ENCODE data around the gene PBRM1. TPM values are rescaled to one million over a fixed set of nuclear protein-coding genes. Genes with fewer than 3 reads are reported as not detected.
A peak's percentile ranks its signal among the peaks of the same experiment; 100 is the strongest.

PBRM1 gene
- total and polyA plus RNA-seq, 2 donors (not counting 1 experiment from before 2014, with no cell fraction given), result 37.2 to 97.3 TPM

DNA sequence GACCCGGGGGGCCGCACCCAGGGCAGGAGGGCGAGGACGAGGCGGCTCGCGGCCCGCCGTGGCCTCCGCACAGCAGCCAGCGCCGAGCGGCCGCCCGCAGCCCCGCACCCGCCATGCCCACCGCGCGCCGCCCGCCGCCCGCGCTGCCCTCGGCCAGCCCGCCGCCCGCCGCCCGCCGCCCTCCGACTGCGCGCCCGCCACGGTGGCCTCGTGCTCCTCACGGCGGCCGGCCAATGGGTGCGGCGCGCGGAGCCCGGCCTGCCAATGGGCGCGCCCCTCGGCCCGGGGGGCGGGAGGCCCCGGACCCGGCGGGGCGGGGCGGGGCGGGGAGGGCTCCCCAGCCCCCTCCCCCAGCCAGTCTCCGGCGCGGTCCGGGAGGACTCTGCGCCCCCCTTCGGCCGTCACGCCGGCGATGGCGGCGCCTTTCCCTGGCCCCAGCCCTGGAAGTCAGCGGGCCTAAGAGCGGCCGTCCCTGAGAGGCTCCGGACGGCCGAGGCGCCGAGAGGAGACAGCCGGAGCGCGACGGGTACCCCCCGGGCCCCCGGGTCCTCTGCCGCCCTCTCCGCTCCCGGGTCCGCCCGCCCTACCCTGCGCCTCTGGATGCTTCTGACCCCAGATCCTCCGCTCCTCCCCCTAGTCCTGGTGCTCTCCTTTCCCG is 152.0 kb downstream of the PBRM1 start, which contains the start of gene NT5DC2:
TSS of gene NT5DC2 (minus strand) at position 235 of the 658 bp plus-strand sequence. CDS start at position 115, 120 bp downstream.
- H3K9ac ChIP-seq (ENCODE audit: insufficient read depth, low read length), result peak within 1 kb of the TSS; percentile 65
- H3K27me3 ChIP-seq (ENCODE audit: control insufficient read depth, insufficient read depth, low read length), result no peaks in the 10 kb centered on the region
- no peaks in the 10 kb centered on the region for H4K20me1 ChIP-seq (ENCODE audit: control insufficient read depth, extremely low read depth, insufficient read depth, low read length)
- no peak for TF ChIP-seq EZH2 (IDR thresholded peaks at IDR 0.05; ENCODE audit: low read length, missing control alignments)
- TF ChIP-seq, protein P1, sequence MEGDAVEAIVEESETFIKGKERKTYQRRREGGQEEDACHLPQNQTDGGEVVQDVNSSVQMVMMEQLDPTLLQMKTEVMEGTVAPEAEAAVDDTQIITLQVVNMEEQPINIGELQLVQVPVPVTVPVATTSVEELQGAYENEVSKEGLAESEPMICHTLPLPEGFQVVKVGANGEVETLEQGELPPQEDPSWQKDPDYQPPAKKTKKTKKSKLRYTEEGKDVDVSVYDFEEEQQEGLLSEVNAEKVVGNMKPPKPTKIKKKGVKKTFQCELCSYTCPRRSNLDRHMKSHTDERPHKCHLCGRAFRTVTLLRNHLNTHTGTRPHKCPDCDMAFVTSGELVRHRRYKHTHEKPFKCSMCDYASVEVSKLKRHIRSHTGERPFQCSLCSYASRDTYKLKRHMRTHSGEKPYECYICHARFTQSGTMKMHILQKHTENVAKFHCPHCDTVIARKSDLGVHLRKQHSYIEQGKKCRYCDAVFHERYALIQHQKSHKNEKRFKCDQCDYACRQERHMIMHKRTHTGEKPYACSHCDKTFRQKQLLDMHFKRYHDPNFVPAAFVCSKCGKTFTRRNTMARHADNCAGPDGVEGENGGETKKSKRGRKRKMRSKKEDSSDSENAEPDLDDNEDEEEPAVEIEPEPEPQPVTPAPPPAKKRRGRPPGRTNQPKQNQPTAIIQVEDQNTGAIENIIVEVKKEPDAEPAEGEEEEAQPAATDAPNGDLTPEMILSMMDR (conservative IDR thresholded peaks at IDR 0.05 in 1 of 2, IDR thresholded peaks at IDR 0.05 in 1 of 2; ENCODE audit: low read depth in 1 of 2, low read length in 2 of 2), result no peak
- DNase-seq (ENCODE audit: low read depth in 2 of 2), result peak; percentile 64 to 68
- peak within 1 kb of the TSS; percentile 74 for H3K27ac ChIP-seq (ENCODE audit: insufficient read depth, low read length)
- H3K4me3 ChIP-seq (replicated peaks in 1 of 4; ENCODE audit: control extremely low read depth in 1 of 4, insufficient read depth in 1 of 4, low read depth in 3 of 4, low read length in 4 of 4), result peak within 1 kb of the TSS; percentile 61 to 80 (median 70)
- H3K36me3 ChIP-seq (ENCODE audit: control insufficient read depth, insufficient read depth, low read length), result no peaks in the 10 kb centered on the region
- H2AFZ ChIP-seq (ENCODE audit: low read length), result peak within 1 kb of the TSS; percentile 40
- peaks cover 23% of the 10 kb centered on the region for H3K4me1 ChIP-seq (ENCODE audit: control insufficient read depth, extremely low read depth, insufficient read depth, low read length)
- H3K79me2 ChIP-seq (ENCODE audit: control insufficient read depth, insufficient read depth, low read length), result peaks cover 42% of the 10 kb centered on the region
- H3K9me3 ChIP-seq (ENCODE audit: control insufficient read depth, insufficient read depth, low read depth, low read length), result no peaks in the 10 kb centered on the region
- peak within 1 kb of the TSS; percentile 89 for H3K4me2 ChIP-seq (ENCODE audit: extremely low read depth, insufficient read depth, low read length)

DNA sequence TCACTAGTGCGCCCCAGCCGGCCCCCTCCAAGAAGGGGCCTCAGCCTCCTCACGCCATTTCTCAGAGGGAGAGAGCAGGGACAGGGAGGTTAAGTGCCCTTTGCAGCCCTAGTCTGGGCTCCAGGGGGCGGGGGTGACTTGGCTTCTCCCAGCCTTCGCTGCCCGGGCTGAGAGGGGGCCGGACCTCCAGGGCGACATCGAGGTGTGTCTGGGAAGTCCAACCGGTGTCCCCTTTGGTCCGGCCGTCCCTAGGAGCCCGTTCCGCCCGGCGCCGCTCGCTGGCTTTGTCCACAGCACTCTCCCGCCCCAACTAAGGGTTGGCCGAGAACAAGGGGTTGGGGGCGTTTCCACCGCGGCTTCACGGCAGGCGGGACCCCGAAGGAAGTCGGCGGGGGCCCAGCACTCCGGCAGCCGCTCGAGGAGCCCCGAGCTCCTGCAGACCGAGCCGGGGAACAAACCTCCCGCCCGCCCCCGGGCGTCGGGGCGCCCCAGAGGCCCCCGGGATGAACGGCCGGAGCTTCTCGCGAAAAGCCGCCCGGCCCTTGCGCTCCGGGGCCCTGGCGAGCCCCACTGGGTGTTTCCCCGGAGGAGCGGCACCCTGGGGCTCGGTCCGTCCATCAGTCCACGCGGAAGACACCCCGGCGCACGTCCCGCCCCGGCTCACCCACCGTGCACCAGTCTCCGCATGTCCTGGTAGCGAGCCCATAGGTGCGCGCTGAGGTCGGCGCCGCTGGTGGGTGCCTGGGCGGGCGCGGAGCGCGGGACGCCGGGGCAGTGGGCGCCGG is 152.7 kb downstream of the PBRM1 start:
- peak; percentile 10 to 15 for DNase-seq (ENCODE audit: low read depth in 2 of 2)
- peaks cover 2% of the 10 kb centered on the region for H3K36me3 ChIP-seq (ENCODE audit: control insufficient read depth, insufficient read depth, low read length)
- H3K27me3 ChIP-seq (ENCODE audit: control insufficient read depth, insufficient read depth, low read length), result no peaks in the 10 kb centered on the region
- H3K27ac ChIP-seq (ENCODE audit: insufficient read depth, low read length), result peak overlapping the region; percentile 27
- H3K9me3 ChIP-seq (ENCODE audit: control insufficient read depth, insufficient read depth, low read depth, low read length), result no peaks in the 10 kb centered on the region
- H3K9ac ChIP-seq (ENCODE audit: insufficient read depth, low read length), result peak overlapping the region; percentile 65
- no peaks in the 10 kb centered on the region for H4K20me1 ChIP-seq (ENCODE audit: control insufficient read depth, extremely low read depth, insufficient read depth, low read length)
- H3K4me2 ChIP-seq (ENCODE audit: extremely low read depth, insufficient read depth, low read length), result peak overlapping the region; percentile 85
- peak overlapping the region; percentile 61 to 80 (median 70) for H3K4me3 ChIP-seq (replicated peaks in 1 of 4; ENCODE audit: control extremely low read depth in 1 of 4, insufficient read depth in 1 of 4, low read depth in 3 of 4, low read length in 4 of 4)
- TF ChIP-seq, protein P1 (conservative IDR thresholded peaks at IDR 0.05 in 1 of 2, IDR thresholded peaks at IDR 0.05 in 1 of 2; ENCODE audit: low read depth in 1 of 2, low read length in 2 of 2), result no peak
- TF ChIP-seq EZH2 (IDR thresholded peaks at IDR 0.05; ENCODE audit: low read length, missing control alignments), result no peak
- peaks cover 21% of the 10 kb centered on the region for H3K4me1 ChIP-seq (ENCODE audit: control insufficient read depth, extremely low read depth, insufficient read depth, low read length)
- H2AFZ ChIP-seq (ENCODE audit: low read length), result no peak overlapping the region
- peaks cover 37% of the 10 kb centered on the region for H3K79me2 ChIP-seq (ENCODE audit: control insufficient read depth, insufficient read depth, low read length)

DNA sequence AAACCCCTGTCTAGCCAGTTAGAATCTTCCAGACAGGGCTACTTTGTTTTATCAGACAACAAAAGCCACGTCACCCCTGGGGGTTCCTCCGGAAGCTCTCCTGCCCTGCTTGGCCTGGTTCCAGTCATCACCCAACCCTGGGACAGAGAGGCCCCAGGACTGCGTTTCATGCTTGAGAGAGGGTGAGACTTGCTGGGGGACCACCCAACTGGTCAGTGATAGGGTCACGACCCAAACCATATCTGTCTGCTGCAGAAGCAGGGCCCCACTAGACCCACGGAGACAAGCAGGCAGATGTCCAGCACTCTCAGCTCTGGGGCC is 153.2 kb downstream of the PBRM1 start:
- peak overlapping the region; percentile 23 for H3K27ac ChIP-seq (ENCODE audit: insufficient read depth, low read length)
- H2AFZ ChIP-seq (ENCODE audit: low read length), result no peak overlapping the region
- peak overlapping the region; percentile 65 for H3K9ac ChIP-seq (ENCODE audit: insufficient read depth, low read length)
- peak overlapping the region; percentile 85 for H3K4me2 ChIP-seq (ENCODE audit: extremely low read depth, insufficient read depth, low read length)
- H3K9me3 ChIP-seq (ENCODE audit: control insufficient read depth, insufficient read depth, low read depth, low read length), result no peaks in the 10 kb centered on the region
- TF ChIP-seq, protein P1 (conservative IDR thresholded peaks at IDR 0.05 in 1 of 2, IDR thresholded peaks at IDR 0.05 in 1 of 2; ENCODE audit: low read depth in 1 of 2, low read length in 2 of 2), result no peak
- no peak for TF ChIP-seq EZH2 (IDR thresholded peaks at IDR 0.05; ENCODE audit: low read length, missing control alignments)
- peaks cover 7% of the 10 kb centered on the region for H3K36me3 ChIP-seq (ENCODE audit: control insufficient read depth, insufficient read depth, low read length)
- no peaks in the 10 kb centered on the region for H4K20me1 ChIP-seq (ENCODE audit: control insufficient read depth, extremely low read depth, insufficient read depth, low read length)
- peaks cover 19% of the 10 kb centered on the region for H3K4me1 ChIP-seq (ENCODE audit: control insufficient read depth, extremely low read depth, insufficient read depth, low read length)
- peak; percentile 58 to 62 for DNase-seq (ENCODE audit: low read depth in 2 of 2)
- peaks cover 32% of the 10 kb centered on the region for H3K79me2 ChIP-seq (ENCODE audit: control insufficient read depth, insufficient read depth, low read length)
- H3K4me3 ChIP-seq (replicated peaks in 1 of 4; ENCODE audit: control extremely low read depth in 1 of 4, insufficient read depth in 1 of 4, low read depth in 3 of 4, low read length in 4 of 4), result peak overlapping the region; percentile 61 to 80 (median 70)
- no peaks in the 10 kb centered on the region for H3K27me3 ChIP-seq (ENCODE audit: control insufficient read depth, insufficient read depth, low read length)

Data from fibroblast of lung (primary cell).